ENCODE data around the gene PIAS2.

GRCh38 chr18:46939337-46939963 is 22.1 kb upstream of the PIAS2 start:
- TF ChIP-seq YY1 (IDR thresholded peaks at IDR 0.05; ENCODE audit: insufficient read depth, insufficient read length) (no peak), SUZ12 (IDR thresholded peaks at IDR 0.05; ENCODE audit: extremely low read depth, insufficient read depth, insufficient read length) (no peak)

Data from NT2/D1 (cell line).